ENCODE data around the gene CA5A.

GRCh38 chr16:87918338-87918737 is 18.0 kb downstream of the CA5A start:
- no peak for TF ChIP-seq POLR2AphosphoS5 (IDR thresholded peaks at IDR 0.05; ENCODE audit: borderline replicate concordance, low read depth, low read length)
- TF ChIP-seq EZH2 (IDR thresholded peaks at IDR 0.05): no peak
